Right lung (tissue), 5 donors: ENCODE data around the gene MS4A2. TPM values are rescaled to one million over a fixed set of nuclear protein-coding genes. Genes with fewer than 3 reads are reported as not detected.
"Not testable (repeated sequence)": the region's sequence is repeated elsewhere in the genome, so short reads cannot be mapped to it uniquely, and the experiment has no call there.

Experiments used
- DNase-seq, 2 donors: peaks; one replicate each; pipeline ENCODE4 v3.0.0-alpha.2; 2013
- polyA plus RNA-seq, 5 donors: library from polyadenylated mRNA; unstranded; fragments of 120-200 nt; gene quantifications; one replicate each; pipeline versions ENCODE4 v1.2.1 to v1.2.3, GENCODE V29; 2013; ENCODE audit warnings: inconsistent platforms in 1 of 5, low replicate concordance in 1 of 5; ENCODE audit not compliant: insufficient read length in 5 of 5, insufficient read depth in 1 of 5

Gene MS4A2
- polyA plus RNA-seq, 5 donors: 0.04 to 0.07 (median 0.07) TPM; not detected in 2

- no peak for DNase-seq
These were observed 12.1 kb downstream of the MS4A2 start for GRCh38 chr11:60100516-60100915.

GRCh38 chr11:60101368-60101767, 12.9 kb downstream of the MS4A2 start:
- not testable (repeated sequence) for DNase-seq

GRCh38 chr11:60104471-60105115, 16.1 kb downstream of the MS4A2 start:
- not testable (repeated sequence) for DNase-seq

GRCh38 chr11:60108631-60109030, 20.2 kb downstream of the MS4A2 start:
- DNase-seq: not testable (repeated sequence)

GRCh38 chr11:60111793-60112192, 23.3 kb downstream of the MS4A2 start:
- DNase-seq: no peak

- DNase-seq: no peak
These were observed 28.7 kb downstream of the MS4A2 start for GRCh38 chr11:60116996-60117790.

- no peak for DNase-seq
These were observed 29.9 kb downstream of the MS4A2 start for GRCh38 chr11:60118338-60118737.

GRCh38 chr11:60119710-60120109, 31.2 kb downstream of the MS4A2 start:
- DNase-seq: no peak

- no peak for DNase-seq
These were observed 32.8 kb downstream of the MS4A2 start for GRCh38 chr11:60121264-60121663.

- DNase-seq: no peak
These were observed 34.1 kb downstream of the MS4A2 start for GRCh38 chr11:60122414-60123036.

- no peak for DNase-seq
These were observed 36.5 kb downstream of the MS4A2 start for GRCh38 chr11:60124802-60125432.

- no peak for DNase-seq
These were observed 37.6 kb downstream of the MS4A2 start for GRCh38 chr11:60125956-60126585.

GRCh38 chr11:60127311-60127811, 38.9 kb downstream of the MS4A2 start:
- DNase-seq: no peak

GRCh38 chr11:60128376-60128775, 39.9 kb downstream of the MS4A2 start:
- no peak for DNase-seq

- DNase-seq: not testable (repeated sequence)
These were observed 40.4 kb downstream of the MS4A2 start for GRCh38 chr11:60128866-60129265.

GRCh38 chr11:60129853-60130252, 41.4 kb downstream of the MS4A2 start:
- no peak for DNase-seq

GRCh38 chr11:60130496-60130895, 42.0 kb downstream of the MS4A2 start:
- peak; percentile 0 to 1 for DNase-seq

GRCh38 chr11:60131912-60132311, 43.4 kb downstream of the MS4A2 start:
- DNase-seq: no peak

GRCh38 chr11:60133917-60134316, 45.5 kb downstream of the MS4A2 start:
- no peak for DNase-seq

GRCh38 chr11:60143768-60144167, 55.3 kb downstream of the MS4A2 start:
- no peak for DNase-seq

- no peak for DNase-seq
These were observed 57.2 kb downstream of the MS4A2 start for GRCh38 chr11:60145677-60146076.
